Large intestine (tissue), 3 donors: ENCODE results near the gene NDUFA11. TPM values are rescaled to one million over a fixed set of nuclear protein-coding genes. Genes with fewer than 3 reads are reported as not detected.
"Not testable (repeated sequence)": the region's sequence is repeated elsewhere in the genome, so short reads cannot be mapped to it uniquely, and the experiment has no call there.

Experiments used
- DNase-seq, 2 donors: peaks; one replicate each; pipeline versions ENCODE4 v3.0.0 to v3.0.0-alpha.2; 2013
- H3K27ac ChIP-seq: one replicate; pipeline ENCODE4 v1.5.1; 2013; ENCODE audit warnings: low read length
- H3K27me3 ChIP-seq: 2 replicates; pipeline ENCODE4 v1.6.1; 2013; ENCODE audit warnings: low read length; ENCODE audit not compliant: control insufficient read depth, insufficient read depth
- H3K36me3 ChIP-seq: 2 replicates; pipeline ENCODE4 v1.6.1; 2013; ENCODE audit warnings: low read length; ENCODE audit not compliant: control insufficient read depth, insufficient read depth
- H3K4me1 ChIP-seq: one replicate; pipeline ENCODE4 v1.6.1; 2013; ENCODE audit warnings: low read length; ENCODE audit not compliant: control insufficient read depth, insufficient read depth
- H3K4me3 ChIP-seq: one replicate; pipeline ENCODE4 v1.5.1; 2013; ENCODE audit warnings: low read length
- H3K9me3 ChIP-seq: one replicate; pipeline ENCODE4 v1.6.1; 2013; ENCODE audit warnings: mild to moderate bottlenecking, low read depth, low read length, moderate library complexity; ENCODE audit not compliant: control insufficient read depth
- WGBS: methylation state at CpG from one replicate; pipeline ENCODE4 v1.1.5; 2013; ENCODE audit warnings: low lambda C conversion rate; ENCODE audit not compliant: insufficient coverage; 5-methylcytosine and 5-hydroxymethylcytosine counted together
- polyA plus RNA-seq: library from polyadenylated mRNA; unstranded; fragments of 120-200 nt; gene quantifications from one replicate; pipeline ENCODE4 v1.2.1, GENCODE V29; 2013

The NDUFA11 gene
- polyA plus RNA-seq, 1 donor = 203 TPM

GRCh38 chr19:5877427-5877826 is 26.2 kb downstream of the NDUFA11 start:
- DNase-seq = no peak
- H3K27ac ChIP-seq = no peak overlapping the region
- H3K9me3 ChIP-seq = no peaks in the 10 kb centered on the region
- WGBS = no CpG with 5 or more reads among the region's 8 CpGs
- peaks cover 16% of the 10 kb centered on the region for H3K4me1 ChIP-seq
- no peak overlapping the region for H3K4me3 ChIP-seq
- H3K36me3 ChIP-seq = no peaks in the 10 kb centered on the region
- peaks cover 9% of the 10 kb centered on the region for H3K27me3 ChIP-seq

DNA sequence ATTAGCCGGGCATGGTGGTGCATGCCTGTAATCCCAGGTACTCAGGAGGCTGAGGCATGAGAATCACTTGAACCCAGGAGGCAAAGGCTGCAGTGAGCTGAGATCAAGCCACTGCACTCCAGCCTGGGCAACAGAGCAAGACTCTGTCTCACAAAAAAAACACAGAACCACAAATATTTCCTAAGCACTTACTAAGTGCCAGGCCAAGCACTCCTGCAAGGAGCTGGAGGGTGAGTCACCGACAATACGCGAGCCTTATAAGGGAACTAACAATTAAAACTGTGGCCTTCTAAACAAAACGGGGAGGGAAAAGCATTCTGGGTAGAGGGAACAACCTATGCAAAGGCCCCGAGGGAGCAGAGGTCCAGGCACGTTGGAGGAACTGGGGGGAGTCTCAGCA is 29.1 kb downstream of the NDUFA11 start:
- H3K27me3 ChIP-seq, H3K36me3 ChIP-seq, H3K27ac ChIP-seq, H3K4me1 ChIP-seq, DNase-seq, H3K9me3 ChIP-seq, H3K4me3 ChIP-seq: not testable (repeated sequence)
- WGBS = no CpG with 5 or more reads among the region's 7 CpGs

GRCh38 chr19:5873617-5874199 is 29.9 kb downstream of the NDUFA11 start:
- no peak overlapping the region for H3K27ac ChIP-seq
- WGBS = no CpG with 5 or more reads among the region's 12 CpGs

GRCh38 chr19:5870986-5871394 is 32.6 kb downstream of the NDUFA11 start:
- H3K4me3 ChIP-seq = no peak overlapping the region
- no peak overlapping the region for H3K27ac ChIP-seq
- H3K27me3 ChIP-seq = no peaks in the 10 kb centered on the region
- DNase-seq = no peak
- H3K36me3 ChIP-seq = no peaks in the 10 kb centered on the region
- no peaks in the 10 kb centered on the region for H3K9me3 ChIP-seq
- H3K4me1 ChIP-seq = peaks cover 5% of the 10 kb centered on the region
- WGBS = no CpG with 5 or more reads among the region's 12 CpGs

More at GRCh38 chr19:5873617-5874199, 29.9 kb downstream of the NDUFA11 start:
- DNase-seq = no peak
- no peak overlapping the region for H3K4me3 ChIP-seq
- H3K9me3 ChIP-seq = no peaks in the 10 kb centered on the region
- H3K27me3 ChIP-seq = no peaks in the 10 kb centered on the region
- H3K36me3 ChIP-seq = no peaks in the 10 kb centered on the region
- H3K4me1 ChIP-seq = peaks cover 10% of the 10 kb centered on the region

DNA sequence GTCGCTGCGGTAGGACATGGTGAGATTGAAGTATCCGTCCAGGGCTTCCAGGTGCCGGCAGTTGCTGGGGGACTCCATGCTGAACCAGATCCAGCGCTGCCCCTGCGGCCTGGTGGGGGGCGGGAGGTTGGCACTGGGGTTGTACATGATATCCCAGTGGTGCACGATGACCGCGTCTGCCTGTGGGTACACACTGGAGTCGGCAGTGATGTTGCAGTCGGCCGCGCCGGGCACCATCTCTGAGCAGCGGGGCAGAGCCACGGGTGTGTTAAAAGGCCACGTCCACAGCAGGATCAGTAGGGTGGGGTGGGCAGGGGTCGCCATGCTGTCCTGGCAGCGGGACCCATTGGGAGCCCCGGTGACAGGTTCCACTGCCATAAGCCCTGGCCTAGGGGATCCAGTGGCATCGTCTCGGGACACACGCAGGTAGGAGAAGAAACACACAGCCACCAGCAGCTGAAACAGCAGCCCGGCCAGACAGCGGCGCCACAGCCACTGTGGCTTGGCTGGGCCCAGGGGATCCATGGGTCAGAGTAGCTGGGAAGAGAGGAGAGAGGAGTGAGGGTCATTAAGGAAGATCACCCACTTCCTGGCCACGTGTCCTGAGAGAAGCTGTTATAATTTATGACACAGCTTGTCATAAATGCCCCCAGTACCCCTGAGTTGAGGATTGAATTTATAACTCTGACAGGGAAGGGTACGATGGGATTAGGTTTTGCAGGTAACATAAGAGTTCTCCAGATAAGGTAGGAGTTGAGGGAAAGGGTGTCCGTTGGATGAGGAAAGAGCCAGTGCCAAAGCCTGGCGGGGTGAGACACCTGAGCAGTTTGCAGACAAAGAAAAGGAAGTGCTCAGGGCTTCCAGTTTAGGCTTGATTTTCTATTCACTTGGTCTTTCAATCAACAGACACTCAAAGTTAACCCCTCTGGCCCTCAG is 36.1 kb downstream of the NDUFA11 start:
- Histone ChIP-seq H3K27ac (no peak overlapping the region), H3K36me3 (no peaks in the 10 kb centered on the region), H3K9me3 (no peaks in the 10 kb centered on the region), H3K4me3 (no peak overlapping the region), H3K4me1 (no peaks in the 10 kb centered on the region), H3K27me3 (no peaks in the 10 kb centered on the region)
- WGBS = no CpG with 5 or more reads among the region's 31 CpGs
- no peak for DNase-seq

DNA sequence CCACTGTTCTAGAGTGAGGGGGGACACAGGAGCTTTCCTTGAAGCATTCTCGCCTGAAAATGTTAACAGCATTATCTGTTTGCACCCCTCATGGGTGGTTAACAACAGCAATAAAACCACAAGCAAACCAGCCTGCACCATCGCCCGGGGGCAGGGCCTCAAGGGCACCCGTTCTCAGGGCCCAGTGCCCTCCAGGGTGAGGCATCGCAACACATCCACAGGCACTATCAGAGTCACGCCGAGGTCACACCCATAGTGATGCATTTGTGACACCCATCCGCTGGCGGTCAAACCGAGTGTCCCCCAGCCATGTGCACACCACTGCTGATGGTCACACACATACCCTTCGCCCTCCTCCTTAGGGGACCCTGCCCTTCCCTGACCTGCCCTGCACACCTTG is 37.8 kb downstream of the NDUFA11 start:
- Histone ChIP-seq H3K4me1 (no peaks in the 10 kb centered on the region), H3K4me3 (no peak overlapping the region), H3K9me3 (no peaks in the 10 kb centered on the region), H3K27ac (no peak overlapping the region), H3K27me3 (no peaks in the 10 kb centered on the region), H3K36me3 (no peaks in the 10 kb centered on the region)
- no peak for DNase-seq
- WGBS = no CpG with 5 or more reads among the region's 11 CpGs

- Histone ChIP-seq H3K4me1 (no peaks in the 10 kb centered on the region), H3K27me3 (no peaks in the 10 kb centered on the region), H3K36me3 (no peaks in the 10 kb centered on the region), H3K27ac (no peak overlapping the region), H3K9me3 (no peaks in the 10 kb centered on the region), H3K4me3 (no peak overlapping the region)
- DNase-seq = no peak
- no CpG with 5 or more reads among the region's 14 CpGs for WGBS
Measured at GRCh38 chr19:5864725-5865486, 38.7 kb downstream of the NDUFA11 start.

- DNase-seq = no peak
- WGBS = no CpG with 5 or more reads among the region's 9 CpGs
Measured at GRCh38 chr19:5864013-5864720, 39.4 kb downstream of the NDUFA11 start.

DNA sequence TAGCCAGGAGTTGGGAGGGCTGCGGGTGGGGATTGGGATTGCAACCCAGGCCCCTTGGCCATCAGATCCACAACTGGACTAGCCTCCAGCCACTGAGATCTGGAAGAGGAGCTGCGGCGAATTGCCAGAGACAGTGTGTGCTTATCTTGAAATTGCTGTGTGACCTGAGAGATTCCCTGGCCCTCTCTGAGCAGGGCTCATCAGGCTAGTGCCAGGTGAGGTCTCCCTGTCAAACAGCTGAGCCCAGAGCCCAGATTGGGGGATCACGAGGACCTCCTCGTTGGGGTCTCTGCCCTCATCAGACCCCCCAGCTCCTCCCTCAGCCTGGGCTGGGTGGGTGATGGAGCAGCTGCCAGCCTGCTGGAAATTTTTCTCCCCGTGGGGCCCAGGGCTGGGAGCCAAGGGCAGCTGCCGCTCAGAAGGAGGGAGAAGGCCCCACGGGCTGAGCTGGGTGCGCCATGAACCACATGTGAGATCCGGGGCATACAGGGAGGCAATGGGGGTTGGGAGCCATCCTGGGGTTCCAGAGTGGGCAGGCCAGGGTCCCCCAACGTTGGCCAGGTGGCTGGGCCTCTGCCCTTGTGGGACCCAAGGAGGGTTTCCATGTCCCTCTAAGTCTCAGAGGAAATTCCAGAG is 40.4 kb downstream of the NDUFA11 start:
- no peaks in the 10 kb centered on the region for H3K9me3 ChIP-seq
- WGBS = no CpG with 5 or more reads among the region's 11 CpGs
- H3K4me3 ChIP-seq = no peak overlapping the region
- DNase-seq = no peak
- no peaks in the 10 kb centered on the region for H3K27me3 ChIP-seq
- no peaks in the 10 kb centered on the region for H3K36me3 ChIP-seq
- no peaks in the 10 kb centered on the region for H3K4me1 ChIP-seq
- H3K27ac ChIP-seq = no peak overlapping the region

More at GRCh38 chr19:5864013-5864720, 39.4 kb downstream of the NDUFA11 start:
- no peak overlapping the region for H3K27ac ChIP-seq
- no peak overlapping the region for H3K4me3 ChIP-seq
- H3K27me3 ChIP-seq = no peaks in the 10 kb centered on the region
- H3K9me3 ChIP-seq = no peaks in the 10 kb centered on the region
- H3K36me3 ChIP-seq = no peaks in the 10 kb centered on the region
- no peaks in the 10 kb centered on the region for H3K4me1 ChIP-seq
